ENCODE measurements around the gene SLN.

DNA sequence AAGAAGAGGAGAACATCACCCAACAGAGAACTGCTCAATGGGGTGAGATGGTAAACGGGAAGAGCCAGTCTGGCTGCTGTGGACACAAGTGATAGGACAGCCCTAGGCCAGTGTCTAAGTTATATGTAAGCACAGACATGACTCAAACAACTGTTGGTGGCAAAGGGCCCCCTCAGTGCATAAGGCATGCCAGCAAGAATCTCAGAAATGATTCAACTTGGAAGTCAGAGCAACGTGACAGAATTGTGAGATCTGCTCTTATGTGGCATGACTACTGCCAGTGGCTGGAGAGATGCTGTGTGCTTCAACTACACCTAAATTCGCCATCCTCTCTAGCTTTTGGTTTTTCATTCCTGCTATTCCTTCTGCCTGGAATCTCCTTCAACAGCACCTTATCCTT is 7.4 kb downstream of the SLN start:
- TF ChIP-seq, protein P1, sequence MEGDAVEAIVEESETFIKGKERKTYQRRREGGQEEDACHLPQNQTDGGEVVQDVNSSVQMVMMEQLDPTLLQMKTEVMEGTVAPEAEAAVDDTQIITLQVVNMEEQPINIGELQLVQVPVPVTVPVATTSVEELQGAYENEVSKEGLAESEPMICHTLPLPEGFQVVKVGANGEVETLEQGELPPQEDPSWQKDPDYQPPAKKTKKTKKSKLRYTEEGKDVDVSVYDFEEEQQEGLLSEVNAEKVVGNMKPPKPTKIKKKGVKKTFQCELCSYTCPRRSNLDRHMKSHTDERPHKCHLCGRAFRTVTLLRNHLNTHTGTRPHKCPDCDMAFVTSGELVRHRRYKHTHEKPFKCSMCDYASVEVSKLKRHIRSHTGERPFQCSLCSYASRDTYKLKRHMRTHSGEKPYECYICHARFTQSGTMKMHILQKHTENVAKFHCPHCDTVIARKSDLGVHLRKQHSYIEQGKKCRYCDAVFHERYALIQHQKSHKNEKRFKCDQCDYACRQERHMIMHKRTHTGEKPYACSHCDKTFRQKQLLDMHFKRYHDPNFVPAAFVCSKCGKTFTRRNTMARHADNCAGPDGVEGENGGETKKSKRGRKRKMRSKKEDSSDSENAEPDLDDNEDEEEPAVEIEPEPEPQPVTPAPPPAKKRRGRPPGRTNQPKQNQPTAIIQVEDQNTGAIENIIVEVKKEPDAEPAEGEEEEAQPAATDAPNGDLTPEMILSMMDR (IDR thresholded peaks at IDR 0.05; ENCODE audit: low read length), result no peak
- TF ChIP-seq EZH2 (optimal IDR thresholded peaks at IDR 0.05; ENCODE audit: low read depth, low read length), result no peak

Measured in MM.1S (cell line).